LNCaP clone FGC (cell line): ENCODE measurements around the gene TUSC2.
"Not testable (repeated sequence)": the region's sequence is repeated elsewhere in the genome, so short reads cannot be mapped to it uniquely, and the experiment has no call there.

Experiments
- DNase-seq: peaks from one replicate; pipeline ENCODE4 v3.0.0-alpha.2; 2011; ENCODE audit warnings: low read depth
- H3K4me3 ChIP-seq: 2 replicates; pipeline ENCODE4 v1.5.1; 2011; ENCODE audit warnings: mild to moderate bottlenecking, low read depth, low read length, control low read depth
- TF ChIP-seq, protein P1 (sequence below): IDR thresholded peaks from 2 replicates; pipeline ENCODE4 v1.5.1; 2012; ENCODE audit warnings: mild to moderate bottlenecking; ENCODE audit not compliant: control insufficient read depth, insufficient read depth; ENCODE audit errors: extremely low read depth

TUSC2 gene

GRCh38 chr3:50318163-50318562, 9.9 kb downstream of the TUSC2 start:
- TF ChIP-seq, protein P1, sequence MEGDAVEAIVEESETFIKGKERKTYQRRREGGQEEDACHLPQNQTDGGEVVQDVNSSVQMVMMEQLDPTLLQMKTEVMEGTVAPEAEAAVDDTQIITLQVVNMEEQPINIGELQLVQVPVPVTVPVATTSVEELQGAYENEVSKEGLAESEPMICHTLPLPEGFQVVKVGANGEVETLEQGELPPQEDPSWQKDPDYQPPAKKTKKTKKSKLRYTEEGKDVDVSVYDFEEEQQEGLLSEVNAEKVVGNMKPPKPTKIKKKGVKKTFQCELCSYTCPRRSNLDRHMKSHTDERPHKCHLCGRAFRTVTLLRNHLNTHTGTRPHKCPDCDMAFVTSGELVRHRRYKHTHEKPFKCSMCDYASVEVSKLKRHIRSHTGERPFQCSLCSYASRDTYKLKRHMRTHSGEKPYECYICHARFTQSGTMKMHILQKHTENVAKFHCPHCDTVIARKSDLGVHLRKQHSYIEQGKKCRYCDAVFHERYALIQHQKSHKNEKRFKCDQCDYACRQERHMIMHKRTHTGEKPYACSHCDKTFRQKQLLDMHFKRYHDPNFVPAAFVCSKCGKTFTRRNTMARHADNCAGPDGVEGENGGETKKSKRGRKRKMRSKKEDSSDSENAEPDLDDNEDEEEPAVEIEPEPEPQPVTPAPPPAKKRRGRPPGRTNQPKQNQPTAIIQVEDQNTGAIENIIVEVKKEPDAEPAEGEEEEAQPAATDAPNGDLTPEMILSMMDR = no peak
- no peak for DNase-seq
- no peak overlapping the region for H3K4me3 ChIP-seq

GRCh38 chr3:50317300-50317699, 10.7 kb downstream of the TUSC2 start:
- H3K4me3 ChIP-seq = no peak overlapping the region
- no peak for DNase-seq
- TF ChIP-seq, protein P1 = no peak

GRCh38 chr3:50316657-50317242, 11.3 kb downstream of the TUSC2 start:
- no peak overlapping the region for H3K4me3 ChIP-seq
- no peak for DNase-seq
- TF ChIP-seq, protein P1 = no peak

- TF ChIP-seq, protein P1 = no peak
- no peak overlapping the region for H3K4me3 ChIP-seq
- no peak for DNase-seq
These were observed 13.2 kb downstream of the TUSC2 start for GRCh38 chr3:50314816-50315215.

GRCh38 chr3:50314342-50314741, 13.7 kb downstream of the TUSC2 start:
- no peak overlapping the region for H3K4me3 ChIP-seq
- no peak for DNase-seq
- TF ChIP-seq, protein P1 = no peak

DNA sequence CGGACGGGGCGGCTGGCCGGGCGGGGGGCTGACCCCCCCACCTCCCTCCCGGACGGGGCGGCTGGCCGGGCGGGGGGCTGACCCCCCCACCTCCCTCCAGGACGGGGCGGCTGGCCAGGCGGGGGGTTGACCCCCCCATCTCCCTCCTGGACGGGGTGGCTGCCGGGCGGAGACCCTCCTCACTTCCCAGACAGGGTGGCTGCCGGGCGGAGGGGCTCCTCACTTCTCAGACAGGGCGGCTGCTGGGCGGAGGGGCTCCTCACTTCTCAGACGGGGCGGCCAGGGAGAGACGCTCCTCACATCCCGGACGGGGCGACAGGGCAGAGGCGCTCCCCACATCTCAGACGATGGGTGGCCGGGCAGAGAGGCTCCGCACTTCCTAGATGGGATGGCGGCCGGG, 16.0 kb downstream of the TUSC2 start:
- not testable (repeated sequence) for DNase-seq, H3K4me3 ChIP-seq

- no peak for DNase-seq
- TF ChIP-seq, protein P1 = no peak
- no peak overlapping the region for H3K4me3 ChIP-seq
These were observed 23.4 kb downstream of the TUSC2 start for GRCh38 chr3:50304601-50305000.
